Panc1 (cell line): Measurements from ENCODE around the gene CPM.

Experiments used
- POLR2AphosphoS5 ChIP-seq: IDR thresholded peaks from 2 replicates; pipeline ENCODE4 v1.6.1; 2012; ENCODE audit warnings: mild to moderate bottlenecking, low read depth, low read length, moderate library complexity
- TF ChIP-seq, protein P1 (sequence below): fragments of 450-650 bp; IDR thresholded peaks from 2 replicates; pipeline ENCODE4 v1.5.1; 2017; ENCODE audit warnings: mild to moderate bottlenecking

DNA sequence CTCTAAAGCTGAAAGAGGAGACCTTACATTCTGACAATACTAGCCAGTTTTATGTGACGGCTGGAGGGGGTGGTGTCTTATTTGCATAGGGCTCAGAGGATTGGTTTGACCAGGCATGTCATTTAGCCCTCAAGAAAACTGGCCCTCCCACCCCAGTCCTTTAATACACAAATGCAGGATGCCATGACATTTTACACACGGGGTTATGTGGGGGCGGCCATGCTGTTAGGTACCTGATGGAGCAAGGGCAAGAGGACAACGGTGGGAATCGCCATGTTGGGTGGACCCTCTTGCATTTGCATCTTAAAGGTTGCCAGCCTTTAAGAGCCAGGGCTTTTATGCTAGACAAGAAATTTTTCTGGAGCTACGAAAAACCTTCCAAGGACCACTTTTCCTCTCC, 101.7 kb downstream of the CPM start:
- no peak for TF ChIP-seq POLR2AphosphoS5
- TF ChIP-seq, protein P1, sequence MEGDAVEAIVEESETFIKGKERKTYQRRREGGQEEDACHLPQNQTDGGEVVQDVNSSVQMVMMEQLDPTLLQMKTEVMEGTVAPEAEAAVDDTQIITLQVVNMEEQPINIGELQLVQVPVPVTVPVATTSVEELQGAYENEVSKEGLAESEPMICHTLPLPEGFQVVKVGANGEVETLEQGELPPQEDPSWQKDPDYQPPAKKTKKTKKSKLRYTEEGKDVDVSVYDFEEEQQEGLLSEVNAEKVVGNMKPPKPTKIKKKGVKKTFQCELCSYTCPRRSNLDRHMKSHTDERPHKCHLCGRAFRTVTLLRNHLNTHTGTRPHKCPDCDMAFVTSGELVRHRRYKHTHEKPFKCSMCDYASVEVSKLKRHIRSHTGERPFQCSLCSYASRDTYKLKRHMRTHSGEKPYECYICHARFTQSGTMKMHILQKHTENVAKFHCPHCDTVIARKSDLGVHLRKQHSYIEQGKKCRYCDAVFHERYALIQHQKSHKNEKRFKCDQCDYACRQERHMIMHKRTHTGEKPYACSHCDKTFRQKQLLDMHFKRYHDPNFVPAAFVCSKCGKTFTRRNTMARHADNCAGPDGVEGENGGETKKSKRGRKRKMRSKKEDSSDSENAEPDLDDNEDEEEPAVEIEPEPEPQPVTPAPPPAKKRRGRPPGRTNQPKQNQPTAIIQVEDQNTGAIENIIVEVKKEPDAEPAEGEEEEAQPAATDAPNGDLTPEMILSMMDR, result no peak
